Mesendoderm (in vitro differentiated cells): ENCODE data around the gene MCOLN1.

ENCODE experiments used
- DNase-seq: peaks from one replicate; pipeline ENCODE4 v3.0.0; 2013
- H2AK5ac ChIP-seq: 2 replicates; pipeline ENCODE4 v1.6.1; 2013; ENCODE audit warnings: low read length, inconsistent platforms
- H2BK120ac ChIP-seq: 2 replicates; pipeline ENCODE4 v1.6.1; 2013; ENCODE audit warnings: low read depth, mild to moderate bottlenecking, low read length, moderate library complexity, mixed read lengths
- H2BK15ac ChIP-seq: replicated peaks from 2 replicates; pipeline ENCODE4 v1.6.1; 2013; ENCODE audit warnings: low read depth, mild to moderate bottlenecking, moderate library complexity
- H2BK5ac ChIP-seq: 2 replicates; pipeline ENCODE4 v1.6.1; 2013; ENCODE audit warnings: low read length, inconsistent platforms
- H3K18ac ChIP-seq: 2 replicates; pipeline ENCODE4 v1.6.1; 2013; ENCODE audit warnings: mild to moderate bottlenecking, low read length, mixed read lengths
- H3K23ac ChIP-seq: one replicate; pipeline ENCODE4 v1.6.1; 2013; ENCODE audit warnings: low read length
- H3K27ac ChIP-seq: 2 replicates; pipeline ENCODE4 v1.5.1; 2013; ENCODE audit warnings: low read depth, mild to moderate bottlenecking, inconsistent platforms, low read length, moderate library complexity
- H3K27me3 ChIP-seq: 2 replicates; pipeline ENCODE4 v1.6.1; 2013; ENCODE audit warnings: low read length, control low read depth, mild to moderate bottlenecking, inconsistent platforms; ENCODE audit not compliant: insufficient read depth, poor library complexity
- H3K36me3 ChIP-seq: 2 replicates; pipeline ENCODE4 v1.6.1; 2013; ENCODE audit warnings: low read length, inconsistent platforms; ENCODE audit not compliant: control insufficient read depth, insufficient read depth
- H3K4ac ChIP-seq: one replicate; pipeline ENCODE4 v1.6.1; 2013; ENCODE audit warnings: low read depth, mild to moderate bottlenecking, low read length, moderate library complexity
- H3K4me1 ChIP-seq: 2 replicates; pipeline ENCODE4 v1.6.1; 2013; ENCODE audit warnings: low read depth, low read length, inconsistent platforms; ENCODE audit not compliant: control insufficient read depth
- H3K4me2 ChIP-seq: 2 replicates; pipeline ENCODE4 v1.6.1; 2013; ENCODE audit warnings: low read length
- H3K4me3 ChIP-seq: 2 replicates; pipeline ENCODE4 v1.5.1; 2013; ENCODE audit warnings: mild to moderate bottlenecking, low read length
- H3K56ac ChIP-seq: one replicate; pipeline ENCODE4 v1.6.1; 2013; ENCODE audit warnings: low read length
- H3K79me1 ChIP-seq: 2 replicates; pipeline ENCODE4 v1.6.1; 2013; ENCODE audit warnings: low read length, inconsistent platforms
- H3K79me2 ChIP-seq: 2 replicates; pipeline ENCODE4 v1.6.1; 2013; ENCODE audit warnings: mild to moderate bottlenecking, low read length; ENCODE audit not compliant: control insufficient read depth, insufficient read depth
- H3K9ac ChIP-seq: 2 replicates; pipeline ENCODE4 v1.6.1; 2013; ENCODE audit warnings: low read length, inconsistent platforms
- H4K5ac ChIP-seq: one replicate; pipeline ENCODE4 v1.6.1; 2013; ENCODE audit warnings: low read length
- H4K8ac ChIP-seq: one replicate; pipeline ENCODE4 v1.6.1; 2013; ENCODE audit warnings: low read depth, mild to moderate bottlenecking, control low read depth, low read length, moderate library complexity
- WGBS: extraction: QIAGEN DNeasy Blood & Tissue Kit; methylation state at CpG from one replicate; pipeline ENCODE4 v1.1.7; 2013; ENCODE audit warnings: low lambda C conversion rate, missing lambda C conversion rate; ENCODE audit not compliant: insufficient coverage; ENCODE audit errors: extremely low coverage; 5-methylcytosine and 5-hydroxymethylcytosine counted together

The MCOLN1 gene

DNA sequence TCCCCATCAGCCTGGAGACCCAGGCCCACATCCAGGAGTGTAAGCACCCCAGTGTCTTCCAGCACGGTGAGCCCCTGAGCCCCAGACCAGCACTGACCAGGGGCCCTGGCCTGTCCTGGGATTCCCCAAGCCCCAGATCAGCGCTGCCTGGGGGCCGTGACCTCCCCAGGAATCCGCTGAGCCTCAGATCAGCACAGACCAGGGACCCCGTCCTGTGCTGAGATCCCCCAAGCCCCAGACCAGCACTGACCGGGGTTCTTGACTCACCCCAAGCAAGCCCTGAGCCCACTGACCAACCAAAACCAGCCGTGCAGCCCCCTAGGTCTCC, 5.7 kb downstream of the MCOLN1 start:
- no peak overlapping the region for H4K5ac ChIP-seq
- no peak overlapping the region for H3K9ac ChIP-seq
- H3K4me1 ChIP-seq = peaks cover 2% of the 10 kb centered on the region
- no peak overlapping the region for H2BK120ac ChIP-seq
- H2AK5ac ChIP-seq = no peak overlapping the region
- H3K56ac ChIP-seq = no peak overlapping the region
- no peak overlapping the region for H3K4ac ChIP-seq
- H3K4me3 ChIP-seq = no peak overlapping the region
- no peak for DNase-seq
- H3K79me1 ChIP-seq = no peaks in the 10 kb centered on the region
- no peak overlapping the region for H2BK15ac ChIP-seq
- H3K23ac ChIP-seq = no peak overlapping the region
- peaks cover 2% of the 10 kb centered on the region for H3K36me3 ChIP-seq
- H3K27ac ChIP-seq = no peak overlapping the region
- no peaks in the 10 kb centered on the region for H3K27me3 ChIP-seq
- H3K18ac ChIP-seq = no peak overlapping the region
- H2BK5ac ChIP-seq = no peak overlapping the region
- no peaks in the 10 kb centered on the region for H3K79me2 ChIP-seq
- no CpG with 5 or more reads among the region's 7 CpGs for WGBS
- no peak overlapping the region for H4K8ac ChIP-seq
- H3K4me2 ChIP-seq = no peak overlapping the region

- no peak overlapping the region for H3K4me2 ChIP-seq
- H3K4me1 ChIP-seq = no peaks in the 10 kb centered on the region
- H3K79me2 ChIP-seq = no peaks in the 10 kb centered on the region
- H3K4ac ChIP-seq = no peak overlapping the region
- no peak overlapping the region for H2BK15ac ChIP-seq
- H2BK120ac ChIP-seq = no peak overlapping the region
- H2BK5ac ChIP-seq = no peak overlapping the region
- no peaks in the 10 kb centered on the region for H3K27me3 ChIP-seq
- H3K27ac ChIP-seq = no peak overlapping the region
- no peak for DNase-seq
- no CpG with 5 or more reads among the region's 32 CpGs for WGBS
- H3K9ac ChIP-seq = no peak overlapping the region
- no peaks in the 10 kb centered on the region for H3K79me1 ChIP-seq
- H4K8ac ChIP-seq = no peak overlapping the region
- H4K5ac ChIP-seq = no peak overlapping the region
- no peak overlapping the region for H3K18ac ChIP-seq
- H3K56ac ChIP-seq = no peak overlapping the region
- H3K4me3 ChIP-seq = no peak overlapping the region
- no peak overlapping the region for H3K23ac ChIP-seq
- H3K36me3 ChIP-seq = peaks cover 2% of the 10 kb centered on the region
- no peak overlapping the region for H2AK5ac ChIP-seq
Observed at GRCh38 chr19:7528522-7529245, 6.3 kb downstream of the MCOLN1 start.

GRCh38 chr19:7529246-7529600, 6.8 kb downstream of the MCOLN1 start:
- no peak overlapping the region for H3K23ac ChIP-seq
- H4K8ac ChIP-seq = no peak overlapping the region
- no peaks in the 10 kb centered on the region for H3K4me1 ChIP-seq
- H3K4ac ChIP-seq = no peak overlapping the region
- no peak overlapping the region for H3K27ac ChIP-seq
- H3K36me3 ChIP-seq = peaks cover 2% of the 10 kb centered on the region
- H2BK5ac ChIP-seq = no peak overlapping the region
- H3K18ac ChIP-seq = no peak overlapping the region
- no peak overlapping the region for H3K4me3 ChIP-seq
- H3K79me2 ChIP-seq = no peaks in the 10 kb centered on the region
- no peak overlapping the region for H2AK5ac ChIP-seq
- no peak overlapping the region for H3K9ac ChIP-seq
- no CpG with 5 or more reads among the region's 15 CpGs for WGBS
- H4K5ac ChIP-seq = no peak overlapping the region
- DNase-seq = no peak
- no peak overlapping the region for H2BK15ac ChIP-seq
- H3K56ac ChIP-seq = no peak overlapping the region
- H3K4me2 ChIP-seq = no peak overlapping the region
- H3K27me3 ChIP-seq = no peaks in the 10 kb centered on the region
- no peaks in the 10 kb centered on the region for H3K79me1 ChIP-seq
- no peak overlapping the region for H2BK120ac ChIP-seq

DNA sequence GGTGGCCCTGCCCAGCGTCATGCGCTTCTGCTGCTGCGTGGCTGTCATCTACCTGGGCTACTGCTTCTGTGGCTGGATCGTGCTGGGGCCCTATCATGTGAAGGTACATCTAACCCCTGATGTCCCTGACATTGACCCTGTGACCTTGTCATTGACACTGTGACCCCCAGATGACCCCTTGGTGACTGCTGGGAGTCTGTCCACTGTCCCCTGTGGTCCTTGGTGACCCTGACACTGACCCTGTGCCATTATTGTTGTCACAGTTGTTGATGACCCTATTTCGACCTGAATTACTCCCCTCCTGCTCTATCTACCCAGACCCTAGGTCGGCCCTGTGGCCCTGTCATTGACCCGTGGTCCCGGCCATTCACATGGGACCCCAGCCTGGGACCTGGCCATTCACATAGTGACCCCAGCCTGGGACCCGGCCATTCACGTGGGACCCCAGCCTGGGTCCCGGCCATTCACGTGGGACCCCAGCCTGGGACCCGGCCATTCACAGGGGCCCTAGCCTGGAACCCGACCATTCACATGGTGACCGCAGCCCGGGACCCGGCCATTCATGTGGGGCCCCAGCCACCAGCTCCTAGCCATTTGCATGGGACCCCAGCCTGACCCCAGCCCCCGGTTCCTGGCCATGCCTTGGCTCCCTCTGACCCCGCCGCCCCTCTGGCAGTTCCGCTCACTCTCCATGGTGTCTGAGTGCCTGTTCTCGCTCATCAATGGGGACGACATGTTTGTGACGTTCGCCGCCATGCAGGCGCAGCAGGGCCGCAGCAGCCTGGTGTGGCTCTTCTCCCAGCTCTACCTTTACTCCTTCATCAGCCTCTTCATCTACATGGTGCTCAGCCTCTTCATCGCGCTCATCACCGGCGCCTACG, 7.4 kb downstream of the MCOLN1 start:
- H2BK5ac ChIP-seq = no peak overlapping the region
- H2AK5ac ChIP-seq = no peak overlapping the region
- no peak overlapping the region for H4K8ac ChIP-seq
- no peak overlapping the region for H3K23ac ChIP-seq
- H3K56ac ChIP-seq = no peak overlapping the region
- no peak for DNase-seq
- no peak overlapping the region for H4K5ac ChIP-seq
- H3K27me3 ChIP-seq = no peaks in the 10 kb centered on the region
- peaks cover 2% of the 10 kb centered on the region for H3K36me3 ChIP-seq
- no peak overlapping the region for H3K4me3 ChIP-seq
- no peaks in the 10 kb centered on the region for H3K79me2 ChIP-seq
- no peak overlapping the region for H2BK15ac ChIP-seq
- no peak overlapping the region for H3K27ac ChIP-seq
- no peak overlapping the region for H3K4ac ChIP-seq
- H3K9ac ChIP-seq = no peak overlapping the region
- H3K4me2 ChIP-seq = no peak overlapping the region
- H3K4me1 ChIP-seq = no peaks in the 10 kb centered on the region
- H3K18ac ChIP-seq = no peak overlapping the region
- no peaks in the 10 kb centered on the region for H3K79me1 ChIP-seq
- no peak overlapping the region for H2BK120ac ChIP-seq
- WGBS = no CpG with 5 or more reads among the region's 33 CpGs

DNA sequence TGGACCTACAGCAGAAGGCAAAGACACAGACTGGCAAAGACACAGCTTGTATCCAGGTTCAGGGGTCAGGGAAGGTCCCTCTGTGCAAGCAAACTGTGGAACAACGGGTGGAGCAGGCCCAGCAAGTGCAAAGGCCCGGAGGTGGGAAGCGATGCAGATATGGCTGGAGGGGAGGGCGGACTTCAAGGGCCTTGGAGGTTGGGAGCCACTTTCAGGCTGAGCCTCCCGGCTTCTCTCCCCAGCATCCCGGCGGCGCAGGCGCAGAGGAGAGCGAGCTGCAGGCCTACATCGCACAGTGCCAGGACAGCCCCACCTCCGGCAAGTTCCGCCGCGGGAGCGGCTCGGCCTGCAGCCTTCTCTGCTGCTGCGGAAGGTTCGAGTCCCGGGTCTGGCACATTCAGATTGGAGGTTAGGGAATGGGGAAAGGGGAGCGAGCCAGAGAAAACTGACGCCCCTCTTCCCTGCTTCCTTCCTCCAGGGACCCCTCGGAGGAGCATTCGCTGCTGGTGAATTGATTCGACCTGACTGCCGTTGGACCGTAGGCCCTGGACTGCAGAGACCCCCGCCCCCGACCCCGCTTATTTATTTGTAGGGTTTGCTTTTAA, 11.0 kb downstream of the MCOLN1 start:
- peak overlapping the region; percentile 92 for H3K18ac ChIP-seq

More for the DNA sequence above, 11.0 kb downstream of the MCOLN1 start:
- WGBS = no CpG with 5 or more reads among the region's 30 CpGs
- Histone ChIP-seq H2BK120ac (no peak overlapping the region), H3K4ac (peak overlapping the region; percentile 77), H3K36me3 (peaks cover 2% of the 10 kb centered on the region), H3K27ac (peak overlapping the region; percentile 37), H3K4me3 (peak overlapping the region; percentile 26), H2BK5ac (no peak overlapping the region), H3K9ac (peak overlapping the region; percentile 78), H2AK5ac (no peak overlapping the region), H2BK15ac (no peak overlapping the region), H3K23ac (peak overlapping the region; percentile 80), H3K56ac (peak overlapping the region; percentile 90), H3K4me1 (no peaks in the 10 kb centered on the region), H4K8ac (peak overlapping the region; percentile 7), H4K5ac (no peak overlapping the region), H3K79me2 (no peaks in the 10 kb centered on the region), H3K27me3 (no peaks in the 10 kb centered on the region), H3K4me2 (peak overlapping the region; percentile 61), H3K79me1 (no peaks in the 10 kb centered on the region)
- peak; percentile 38 for DNase-seq
